A375 (cell line): Measurements from ENCODE around the gene FGFRL1. TPM values are rescaled to one million over a fixed set of nuclear protein-coding genes. Genes with fewer than 3 reads are reported as not detected.

Experiments used
- total RNA-seq: library from RNA; depleted of rRNA; stranded (reverse); fragments of >200 nt; shearing (Covaris generic); gene quantifications from 2 replicates; pipeline ENCODE4 v1.2.3, GENCODE V29; 2014; rRNA removed

FGFRL1 gene, protein sequence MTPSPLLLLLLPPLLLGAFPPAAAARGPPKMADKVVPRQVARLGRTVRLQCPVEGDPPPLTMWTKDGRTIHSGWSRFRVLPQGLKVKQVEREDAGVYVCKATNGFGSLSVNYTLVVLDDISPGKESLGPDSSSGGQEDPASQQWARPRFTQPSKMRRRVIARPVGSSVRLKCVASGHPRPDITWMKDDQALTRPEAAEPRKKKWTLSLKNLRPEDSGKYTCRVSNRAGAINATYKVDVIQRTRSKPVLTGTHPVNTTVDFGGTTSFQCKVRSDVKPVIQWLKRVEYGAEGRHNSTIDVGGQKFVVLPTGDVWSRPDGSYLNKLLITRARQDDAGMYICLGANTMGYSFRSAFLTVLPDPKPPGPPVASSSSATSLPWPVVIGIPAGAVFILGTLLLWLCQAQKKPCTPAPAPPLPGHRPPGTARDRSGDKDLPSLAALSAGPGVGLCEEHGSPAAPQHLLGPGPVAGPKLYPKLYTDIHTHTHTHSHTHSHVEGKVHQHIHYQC
- 102 and 128 TPM in 2 replicates for total RNA-seq

DNA sequence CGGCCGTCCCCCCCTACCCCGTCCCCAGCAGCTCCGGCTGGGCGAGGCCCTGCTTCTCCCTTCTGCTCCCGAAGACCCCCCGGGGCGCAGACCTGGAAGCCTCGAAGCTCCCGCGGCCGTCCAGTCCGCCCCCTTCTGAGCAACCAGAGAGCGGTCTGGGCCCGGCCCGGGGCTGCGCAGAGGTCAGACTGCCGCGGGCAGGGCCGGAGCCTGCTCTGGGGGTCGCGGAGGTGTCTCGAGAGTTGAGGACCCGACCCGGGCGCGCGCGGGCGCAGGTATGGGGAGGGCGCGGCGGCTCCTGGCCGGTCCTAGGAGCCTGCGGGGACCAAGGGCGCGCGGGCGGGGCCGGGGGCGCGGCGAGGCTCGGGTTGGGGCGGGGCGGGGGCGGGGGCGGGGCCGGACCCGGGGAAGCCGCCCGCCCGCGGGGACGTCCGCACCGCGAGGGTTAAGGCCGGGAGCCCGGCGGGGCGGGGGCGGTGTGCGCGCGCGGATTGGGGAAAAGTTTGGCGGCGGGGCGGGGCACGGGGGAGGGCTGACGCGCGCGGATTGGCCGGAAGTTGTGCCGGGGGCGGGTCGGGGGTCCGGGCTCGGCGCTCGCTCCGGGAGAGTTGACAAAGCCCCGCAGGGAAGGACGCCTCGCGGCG lies at the start of gene FGFRL1:
FGFRL1 (plus strand) TSS at position 605 of the 644 bp plus-strand sequence. CDS start 860 bp downstream, outside the sequence.

DNA sequence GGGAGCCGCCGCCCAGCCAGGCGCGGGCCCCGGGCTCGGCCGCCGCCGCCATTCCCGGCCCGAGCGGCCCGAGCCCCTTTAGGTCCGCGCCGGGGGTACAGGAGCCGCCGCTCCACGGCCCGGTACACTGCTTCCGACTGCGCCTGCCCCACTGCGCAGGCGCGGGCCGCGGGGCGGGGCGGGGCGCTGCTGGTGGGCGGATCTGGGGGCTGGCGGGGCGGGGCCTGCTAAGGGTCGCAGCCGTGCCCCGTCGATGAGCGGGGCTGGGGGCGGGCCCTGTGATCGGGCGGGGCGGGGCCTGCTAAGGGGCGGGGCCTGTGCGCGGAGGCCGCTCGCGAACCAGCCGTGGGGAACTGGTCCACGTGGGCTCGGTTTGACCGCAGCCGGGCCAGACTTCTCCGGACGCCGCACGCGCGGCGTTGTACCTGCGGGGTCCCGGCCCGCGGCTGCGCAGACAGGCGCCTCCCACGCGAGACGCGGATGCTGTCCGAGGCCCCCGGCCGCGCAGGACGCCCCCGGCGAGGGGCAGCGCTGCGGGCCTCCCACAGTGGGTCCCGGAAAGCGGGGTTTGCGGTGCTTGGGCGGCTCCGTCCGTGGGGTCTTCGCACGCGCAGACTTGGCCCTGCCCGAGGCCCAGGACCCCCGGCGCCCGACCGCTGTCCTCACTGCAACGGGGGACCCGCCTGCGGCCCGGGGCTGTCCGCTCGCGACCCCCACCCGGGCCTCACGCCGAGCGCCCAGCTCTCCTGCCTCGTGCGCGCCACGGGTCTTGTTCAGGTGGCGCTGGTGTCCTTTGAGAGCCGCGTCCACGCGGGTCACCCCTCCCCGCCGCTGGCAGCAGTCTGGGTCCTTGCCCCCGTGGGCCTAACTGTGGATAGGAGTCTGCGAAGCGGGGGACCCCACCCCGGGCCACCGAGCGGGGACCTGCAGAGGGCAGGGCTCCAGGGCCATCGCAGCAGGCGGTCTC lies 37.7 kb upstream of the FGFRL1 start, which contains the start of gene DGKQ:
DGKQ (minus strand) TSS at position 139 of the 967 bp plus-strand sequence; CDS start at position 52, 87 bp downstream.

DNA sequence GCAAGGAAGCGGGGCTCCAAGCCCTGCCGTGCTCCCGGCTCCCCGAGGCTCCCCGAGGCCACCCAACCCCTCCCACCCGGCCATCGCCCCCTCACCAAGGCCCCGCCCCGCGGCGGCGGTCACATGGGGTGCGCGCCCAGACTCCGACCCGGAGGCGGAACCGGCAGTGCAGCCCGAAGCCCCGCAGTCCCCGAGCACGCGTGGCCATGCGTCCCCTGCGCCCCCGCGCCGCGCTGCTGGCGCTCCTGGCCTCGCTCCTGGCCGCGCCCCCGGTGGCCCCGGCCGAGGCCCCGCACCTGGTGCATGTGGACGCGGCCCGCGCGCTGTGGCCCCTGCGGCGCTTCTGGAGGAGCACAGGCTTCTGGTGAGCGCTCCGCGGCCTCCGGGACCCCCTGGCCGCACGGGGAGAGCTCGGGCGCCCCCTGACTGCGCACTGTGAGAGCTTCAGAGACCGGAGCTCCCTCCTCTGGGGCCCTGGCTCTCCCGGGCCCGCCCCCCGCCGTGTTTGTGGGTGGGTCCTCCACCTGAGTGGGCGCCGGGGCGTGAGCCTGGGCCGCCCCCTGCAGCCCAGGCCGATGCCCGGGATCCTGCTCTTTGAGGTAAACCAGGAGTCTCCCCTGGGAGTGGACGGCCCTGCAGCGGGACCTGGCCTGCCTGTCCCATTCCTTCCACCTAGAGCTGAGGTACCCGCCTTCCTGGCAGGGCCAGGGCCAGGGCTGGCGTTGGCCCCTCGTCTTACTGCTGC lies 24.4 kb upstream of the FGFRL1 start, which contains the start of gene IDUA:
IDUA (plus strand) TSS at position 166 of the 745 bp plus-strand sequence; CDS start at position 207, 41 bp downstream.

DNA sequence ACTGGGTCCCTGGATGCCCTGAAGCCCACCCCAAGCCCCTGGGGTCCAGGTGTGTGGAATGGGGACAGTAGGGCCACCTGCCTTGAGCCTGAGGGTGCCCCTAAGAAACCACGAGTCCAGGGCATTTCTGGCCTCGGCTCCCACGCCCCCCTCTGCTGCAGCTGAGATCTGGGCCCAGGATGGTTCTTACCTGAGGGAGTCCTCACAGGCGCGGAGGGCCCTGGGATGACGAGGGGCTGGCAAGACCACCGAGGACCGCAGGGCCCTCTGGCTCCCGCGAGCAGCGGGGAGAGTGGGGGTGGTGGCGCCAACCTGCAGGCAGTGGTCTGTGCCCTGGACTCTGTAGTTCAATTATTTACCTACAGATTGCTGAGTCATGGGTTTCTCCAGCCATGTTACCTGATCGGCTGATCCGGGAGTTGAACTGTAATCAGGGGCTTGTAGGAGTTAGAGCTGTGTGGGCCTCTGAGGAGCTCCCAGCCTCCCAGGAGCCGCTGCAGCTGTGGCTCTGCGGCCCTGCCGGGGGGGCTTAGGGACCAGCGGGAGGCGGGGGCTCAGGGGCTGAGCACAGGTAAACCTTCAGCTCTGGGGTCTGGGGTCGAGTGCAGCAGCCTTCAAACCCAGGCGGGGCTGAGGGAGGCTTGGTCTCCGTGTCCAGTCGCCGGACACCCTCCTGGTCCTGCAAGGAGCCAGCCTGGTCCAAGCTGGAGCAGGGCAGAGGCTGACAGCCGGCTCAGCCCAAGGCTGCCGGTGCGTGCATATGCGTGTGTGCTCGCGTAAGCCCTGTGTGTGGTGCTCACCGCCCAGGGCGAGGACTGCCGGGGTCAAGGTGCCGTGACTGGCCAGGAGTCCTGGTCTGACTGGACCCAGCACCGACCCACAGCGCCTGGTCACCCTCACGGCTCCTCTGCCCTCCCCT lies 18.1 kb upstream of the FGFRL1 start, which contains the start of gene SLC26A1:
SLC26A1 (minus strand) TSS at position 294 of the 919 bp plus-strand sequence. CDS start 1,701 bp downstream, outside the sequence.

Other genes with a start within 250 kb of the FGFRL1 start
- 0.05 TPM in 1 of 2 replicates, not detected in the other for gene CPLX1, start 185.5 kb upstream of the FGFRL1 start, total RNA-seq
- 145 and 183 TPM in 2 replicates for gene GAK, start 79.3 kb upstream of the FGFRL1 start, total RNA-seq
- gene TMEM175, start 79.2 kb upstream of the FGFRL1 start, total RNA-seq = 28.7 and 31.1 TPM in 2 replicates
- 11.6 and 12.3 TPM in 2 replicates for gene DGKQ, start 38.1 kb upstream of the FGFRL1 start, total RNA-seq
- gene IDUA, start 24.6 kb upstream of the FGFRL1 start, total RNA-seq = 27.8 and 36.4 TPM in 2 replicates
- 0.05 TPM in 1 of 2 replicates, not detected in the other for gene SLC26A1, start 18.2 kb upstream of the FGFRL1 start, total RNA-seq
- not detected in 2 replicates for gene RNF212, start 101.9 kb downstream of the FGFRL1 start, total RNA-seq
- gene SPON2, start 161.0 kb downstream of the FGFRL1 start, total RNA-seq = 10.3 and 13.4 TPM in 2 replicates
- gene CTBP1, start 237.5 kb downstream of the FGFRL1 start, total RNA-seq = 230 and 238 TPM in 2 replicates